OCI-LY7 (cell line): ENCODE results near the gene RAD51. TPM values are rescaled to one million over a fixed set of nuclear protein-coding genes. Genes with fewer than 3 reads are reported as not detected.

Experiments
- BruUV-seq: library from RNA; stranded (reverse); fragments of 400-500 nt; replicated peaks from 2 replicates; lab custom pipeline; 2021; lab: Mats Ljungman, UMichigan
- CTCF ChIA-PET: fragments of 300-600 bp; sonication (Branson Sonifier 250); formaldehyde crosslinking; loops from one replicate; lab custom pipeline; 2022; ENCODE audit warnings: antibody characterized with exemption; ENCODE audit not compliant: unreplicated experiment; lab: Charles Lee
- POLR2A ChIA-PET: fragments of 300-600 bp; sonication (Branson Sonifier 250); formaldehyde crosslinking; loops from one replicate; lab custom pipeline; 2022; ENCODE audit warnings: antibody characterized with exemption; lab: Charles Lee
- DNase-seq: peaks from one replicate; pipeline ENCODE4 v3.0.0-alpha.2; 2015; ENCODE audit warnings: low spot score
- H2AFZ ChIP-seq: fragments of 200-600 bp; sonication (generic), shearing (Covaris generic); 2 replicates; pipeline ENCODE4 v1.6.1; 2014; ENCODE audit warnings: mild to moderate bottlenecking, antibody characterized with exemption, low read length, moderate library complexity
- H3K27ac ChIP-seq: fragments of 200-600 bp; sonication (generic); 2 replicates; pipeline ENCODE4 v1.5.1; 2014; ENCODE audit warnings: mixed run types, low read depth, mild to moderate bottlenecking, moderate library complexity, low read length, inconsistent platforms; ENCODE audit not compliant: poor library complexity, severe bottlenecking
- H3K36me3 ChIP-seq: fragments of 200-600 bp; sonication (generic); 2 replicates; pipeline ENCODE4 v1.6.1; 2014; ENCODE audit warnings: mild to moderate bottlenecking, antibody characterized with exemption, low read length, moderate library complexity, mixed read lengths; ENCODE audit not compliant: insufficient read depth
- H3K4me1 ChIP-seq: fragments of 200-600 bp; sonication (generic); 2 replicates; pipeline ENCODE4 v1.5.1; 2014; ENCODE audit warnings: mild to moderate bottlenecking, low read length; ENCODE audit not compliant: insufficient read depth, poor library complexity, severe bottlenecking
- H3K4me2 ChIP-seq: fragments of 200-600 bp; sonication (generic); 2 replicates; pipeline ENCODE4 v1.6.1; 2014; ENCODE audit warnings: mild to moderate bottlenecking, low read length
- H3K4me3 ChIP-seq: fragments of 200-600 bp; sonication (generic); 2 replicates; pipeline ENCODE4 v1.5.1; 2014; ENCODE audit warnings: mild to moderate bottlenecking, low read depth, low read length; ENCODE audit not compliant: poor library complexity, severe bottlenecking
- H3K79me2 ChIP-seq: fragments of 200-600 bp; sonication (generic); 2 replicates; pipeline ENCODE4 v1.6.1; 2016; ENCODE audit warnings: low read depth, mild to moderate bottlenecking, low read length, moderate library complexity, mixed read lengths; ENCODE audit not compliant: insufficient read depth
- H3K9me2 ChIP-seq: fragments of 200-600 bp; sonication (generic); 2 replicates; pipeline ENCODE4 v1.6.1; 2016; ENCODE audit warnings: mild to moderate bottlenecking, low read length, mixed read lengths; ENCODE audit not compliant: insufficient read depth
- H3K9me3 ChIP-seq: fragments of 200-600 bp; sonication (generic); 2 replicates; pipeline ENCODE4 v1.6.1; 2014; ENCODE audit warnings: mild to moderate bottlenecking, mixed run types, low read length, mixed read lengths
- H4K20me1 ChIP-seq: fragments of 200-600 bp; sonication (generic); 2 replicates; pipeline ENCODE4 v1.6.1; 2014; ENCODE audit warnings: mild to moderate bottlenecking, antibody characterized with exemption, low read length, moderate library complexity, mixed read lengths; ENCODE audit not compliant: insufficient read depth
- CTCF ChIP-seq: fragments of 200-600 bp; sonication (generic); conservative IDR thresholded peaks from 2 replicates; pipeline ENCODE4 v1.5.1; 2014; ENCODE audit warnings: mild to moderate bottlenecking, antibody characterized with exemption, low read length, moderate library complexity, mixed read lengths
- EZH2phosphoT487 ChIP-seq: fragments of 200-600 bp; sonication (generic); IDR thresholded peaks from 2 replicates; pipeline ENCODE4 v1.6.1; 2018; ENCODE audit warnings: low read depth, borderline replicate concordance, mild to moderate bottlenecking, mixed run types, antibody characterized with exemption, low read length, moderate library complexity, mixed read lengths
- intact Hi-C: fragments of 100-400 bp; cut with micrococcal nuclease; formaldehyde crosslinking; loops from one replicate; pipeline ENCODE4 v1.10.0; 2022; ENCODE audit not compliant: unreplicated experiment
- total RNA-seq, 2 experiments: library from RNA; depleted of rRNA in 1 of 2; stranded (reverse); fragments of >200 nt in 1 of 2; shearing (Covaris generic) in 1 of 2; gene quantifications; 2 replicates each; pipeline ENCODE4 v1.2.3, GENCODE V29; 2014 to 2022

The RAD51 gene
- total RNA-seq, 2 experiments from 2014 or later = 45.8 to 86.8 TPM

DNA sequence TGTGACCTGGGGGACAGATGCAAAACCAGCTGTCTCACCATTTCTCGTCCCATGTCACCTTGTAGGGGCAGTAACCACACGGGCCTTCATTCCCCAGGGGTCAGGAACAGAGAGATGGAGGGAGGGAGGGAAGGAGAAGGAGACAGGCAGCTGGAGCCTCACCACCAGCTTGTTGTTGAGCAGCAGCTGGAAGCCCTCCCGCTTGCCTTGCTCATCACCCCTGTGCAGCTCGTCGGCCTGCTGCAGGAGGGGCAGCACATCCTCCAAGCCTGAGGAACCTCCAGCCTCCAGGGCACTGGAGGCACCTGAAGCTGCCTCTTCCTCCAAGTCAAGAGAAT, 49.8 kb downstream of the RAD51 start:
- Histone ChIP-seq H3K4me3 (no peak overlapping the region), H3K4me1 (peaks cover 4% of the 10 kb centered on the region), H3K36me3 (peaks cover 88% of the 10 kb centered on the region), H3K4me2 (no peak overlapping the region), H2AFZ (no peak overlapping the region), H3K79me2 (no peaks in the 10 kb centered on the region), H3K27ac (no peak overlapping the region), H3K9me2 (no peaks in the 10 kb centered on the region), H3K9me3 (no peaks in the 10 kb centered on the region), H4K20me1 (peaks cover 6% of the 10 kb centered on the region; the same call in 1 of the 2 replicates)
- ChIA-PET CTCF (interaction anchor here (2.2 kb wide), 1 partner anchor 38 kb away, joined by 6 read pairs; no protein-coding TSS in a partner anchor), POLR2A (interaction anchor here (1.0 to 1.2 kb wide), 2 partner anchors 20 to 50 kb away, joined by 3 to 6 read pairs; partner anchors contain the start of gene RAD51)
- DNase-seq = no peak
- intact Hi-C loops = loop anchor here (5.0 kb wide), 2 partner anchors 67 to 148 kb away; partner anchors contain the start of gene VPS18
- no peak for TF ChIP-seq EZH2phosphoT487
- BruUV-seq = no TSS peak

DNA sequence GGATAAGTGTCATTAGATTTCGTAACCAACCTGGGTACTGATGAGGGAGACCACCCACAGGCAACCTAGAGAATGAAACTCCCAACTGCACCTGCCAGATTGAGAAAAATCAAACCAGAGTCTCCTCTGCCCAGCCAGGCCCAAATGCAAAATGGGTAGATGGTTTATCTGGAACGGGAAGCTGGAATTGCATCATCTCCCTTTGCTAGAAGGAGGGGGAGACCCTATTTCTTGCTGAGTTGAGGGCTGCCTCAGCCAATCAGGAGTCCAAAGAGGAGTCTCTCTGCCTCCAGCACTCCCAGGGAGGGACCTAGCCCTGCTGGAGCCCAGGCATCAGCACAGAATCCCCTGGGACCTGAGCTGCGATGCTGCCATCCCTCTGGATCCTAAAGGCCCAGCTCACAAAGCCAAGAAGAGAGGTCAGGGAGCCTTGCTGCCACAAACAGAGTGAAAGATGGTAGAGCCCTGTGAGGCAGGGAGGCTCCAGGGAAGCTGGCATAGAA, 52.0 kb downstream of the RAD51 start:
- BruUV-seq = no TSS peak
- H3K4me1 ChIP-seq = peaks cover 4% of the 10 kb centered on the region
- no peaks in the 10 kb centered on the region for H3K9me3 ChIP-seq
- H3K79me2 ChIP-seq = peaks cover 3% of the 10 kb centered on the region; the same call in 1 of the 2 replicates
- no peak overlapping the region for H3K27ac ChIP-seq
- CTCF ChIA-PET = interaction anchor here (0.6 to 1.9 kb wide), 6 partner anchors 22 to 149 kb away, joined by 3 to 12 read pairs (median 4); no protein-coding TSS in a partner anchor
- H2AFZ ChIP-seq = no peak overlapping the region
- H3K4me3 ChIP-seq = no peak overlapping the region
- peaks cover 86% of the 10 kb centered on the region for H3K36me3 ChIP-seq
- no peak overlapping the region for H3K4me2 ChIP-seq
- POLR2A ChIA-PET = interaction anchor here (0.6 to 2.0 kb wide), 5 partner anchors 9 to 410 kb away, joined by 3 to 7 read pairs (median 4); partner anchors contain the start of gene C15orf62
- intact Hi-C loops = loop anchor here (1.0 to 5.0 kb wide), 3 partner anchors 35 to 228 kb away; partner anchors contain the start of gene VPS18
- H4K20me1 ChIP-seq = peaks cover 6% of the 10 kb centered on the region; the same call in 1 of the 2 replicates
- no peaks in the 10 kb centered on the region for H3K9me2 ChIP-seq
- no peak for DNase-seq
- TF ChIP-seq CTCF = no peak
- TF ChIP-seq EZH2phosphoT487 = no peak

- no peak for TF ChIP-seq EZH2phosphoT487
- no peak for TF ChIP-seq CTCF
- no peak overlapping the region for H3K4me2 ChIP-seq
- intact Hi-C loops = loop anchor here (5.0 kb wide), 1 partner anchor 144 kb away; the partner anchor contains the start of gene VPS18
- ChIA-PET CTCF (interaction anchor here (0.9 to 1.1 kb wide), 3 partner anchors 21 to 24 kb away, joined by 3 to 5 read pairs (median 4); no protein-coding TSS in a partner anchor), POLR2A (interaction anchor here (1.0 to 2.0 kb wide), 2 partner anchors 36 to 39 kb away, joined by 4 to 7 read pairs; no protein-coding TSS in a partner anchor)
- H3K36me3 ChIP-seq = peaks cover 86% of the 10 kb centered on the region
- no peak overlapping the region for H2AFZ ChIP-seq
- BruUV-seq = no TSS peak
- no peak overlapping the region for H3K4me3 ChIP-seq
- no peaks in the 10 kb centered on the region for H3K9me2 ChIP-seq
- H3K9me3 ChIP-seq = no peaks in the 10 kb centered on the region
- peaks cover 13% of the 10 kb centered on the region for H3K4me1 ChIP-seq
- H4K20me1 ChIP-seq = peaks cover under 1% of the 10 kb centered on the region; the same call in 1 of the 2 replicates
- H3K79me2 ChIP-seq = peaks cover 13% of the 10 kb centered on the region; the same call in 1 of the 2 replicates
- DNase-seq = no peak
- H3K27ac ChIP-seq = no peak overlapping the region
These were observed 53.0 kb downstream of the RAD51 start for GRCh38 chr15:40747685-40748631.
